ENCODE measurements around the gene PTGDR2.

Gene PTGDR2

DNA sequence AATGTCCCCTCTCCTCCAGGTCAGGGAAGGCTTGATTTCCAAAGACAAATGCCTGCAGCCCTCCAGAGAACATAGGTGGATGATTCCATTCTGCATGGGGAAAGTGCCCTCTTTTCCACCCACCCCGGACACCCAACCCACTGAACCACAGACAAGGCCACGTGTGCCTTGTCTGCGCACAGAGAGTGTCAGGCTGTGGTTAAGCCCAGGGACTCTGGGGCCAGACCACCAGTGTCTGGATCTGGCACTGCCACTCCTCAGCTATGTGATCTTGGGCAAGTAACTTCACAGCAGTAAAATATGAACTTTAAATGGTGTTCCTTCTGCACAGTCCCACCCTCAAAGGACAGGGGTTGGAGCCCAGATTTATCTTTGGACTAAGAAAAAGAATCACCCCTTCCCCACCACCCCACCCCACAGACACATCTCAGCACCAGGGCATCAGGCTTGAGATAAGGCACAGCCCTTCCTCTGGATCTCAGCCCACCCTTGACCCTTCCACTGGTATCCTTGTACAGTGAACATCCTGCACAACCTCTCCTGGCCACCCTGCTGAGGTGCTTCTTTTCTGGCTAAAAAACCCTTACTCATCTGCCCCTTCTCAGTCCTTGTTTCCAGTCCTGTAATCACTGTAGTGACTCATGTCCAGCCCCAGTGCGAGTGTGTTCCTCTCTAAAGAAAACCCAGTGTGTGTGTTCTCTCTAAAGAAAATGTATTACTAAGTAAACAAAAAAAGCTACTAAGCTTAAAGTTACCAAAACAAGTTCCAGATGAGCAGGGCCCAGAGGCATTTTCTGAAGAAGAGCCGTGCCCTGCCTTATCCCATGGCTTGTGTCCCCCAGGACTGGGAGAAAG lies 1.9 kb upstream of the PTGDR2 start:
- no peak for DNase-seq

DNA sequence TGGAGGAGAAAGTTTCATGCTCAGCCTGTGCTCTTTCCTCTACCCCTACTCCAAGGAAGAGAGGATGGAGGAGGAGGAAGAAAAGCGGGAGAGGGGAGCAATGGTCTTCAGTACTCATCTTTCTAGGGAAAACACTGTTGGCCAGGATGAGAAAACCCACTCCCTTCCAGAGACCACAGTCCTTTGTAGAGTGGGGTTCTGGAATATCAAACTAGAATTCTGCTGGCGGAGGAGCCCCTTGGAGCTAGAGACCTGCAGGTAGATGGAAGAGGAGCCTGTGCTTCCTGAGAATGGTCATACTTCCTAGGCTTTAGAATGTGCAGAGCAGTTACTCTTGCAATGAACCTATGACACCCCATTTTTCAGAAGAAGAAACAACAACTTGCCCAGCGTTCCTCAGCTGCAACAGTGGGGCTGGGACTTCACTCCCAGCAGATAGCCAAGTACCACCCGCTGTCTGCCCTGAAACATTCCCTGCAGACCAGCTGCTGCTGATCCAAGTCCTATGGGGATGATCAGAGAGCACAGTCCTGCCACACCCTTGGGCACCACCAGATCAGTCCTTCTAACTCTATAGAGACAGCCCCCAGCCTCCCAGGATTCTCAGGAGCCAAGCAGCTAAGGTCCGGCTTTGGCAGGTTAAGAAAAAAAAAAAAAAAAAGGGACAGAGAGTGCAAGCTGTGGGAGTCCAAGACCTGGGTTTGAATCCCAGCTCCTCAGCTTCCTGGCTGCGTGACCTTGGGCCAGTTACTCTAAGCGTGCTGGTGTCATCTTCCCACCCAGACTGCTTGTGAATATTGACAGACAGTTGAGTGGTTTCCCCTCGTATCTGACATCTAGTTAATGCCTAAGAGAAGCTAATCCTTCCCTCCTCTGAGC lies 664 bp downstream of the PTGDR2 start:
- DNase-seq = no peak

DNA sequence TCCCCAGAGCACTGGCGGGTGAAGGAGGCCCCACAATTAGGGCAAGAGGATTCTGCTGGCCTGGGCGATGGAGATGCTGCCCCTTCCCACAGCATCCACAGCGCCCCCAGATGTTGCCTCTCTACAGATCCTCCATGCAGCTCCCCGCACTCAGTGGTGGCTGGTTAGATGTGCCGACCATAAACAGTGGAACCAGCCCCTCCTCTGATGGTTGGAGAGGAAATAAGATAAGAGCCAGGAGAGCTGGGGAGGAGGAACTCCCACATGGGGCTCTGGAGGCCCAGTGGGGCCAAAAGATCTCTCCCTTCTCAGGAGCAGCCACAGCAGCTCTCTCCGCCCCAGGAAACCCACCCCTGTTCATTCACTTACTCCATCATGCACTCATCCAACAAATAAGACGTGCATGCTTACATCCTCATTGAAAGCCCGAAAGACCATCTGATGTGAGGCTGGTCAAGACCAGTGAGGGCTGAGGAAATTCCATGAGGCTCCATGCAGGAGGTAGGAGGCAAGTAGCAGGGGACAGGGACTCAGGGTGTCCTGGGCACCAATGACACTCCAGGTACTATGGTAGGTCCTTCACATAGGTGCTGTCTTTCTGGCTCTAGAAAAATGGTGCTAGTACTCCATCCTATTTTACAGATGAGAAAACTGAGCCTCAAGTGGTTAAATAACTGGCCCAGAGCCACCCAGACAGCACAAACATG lies 1.5 kb downstream of the PTGDR2 start:
- DNase-seq = no peak

DNA sequence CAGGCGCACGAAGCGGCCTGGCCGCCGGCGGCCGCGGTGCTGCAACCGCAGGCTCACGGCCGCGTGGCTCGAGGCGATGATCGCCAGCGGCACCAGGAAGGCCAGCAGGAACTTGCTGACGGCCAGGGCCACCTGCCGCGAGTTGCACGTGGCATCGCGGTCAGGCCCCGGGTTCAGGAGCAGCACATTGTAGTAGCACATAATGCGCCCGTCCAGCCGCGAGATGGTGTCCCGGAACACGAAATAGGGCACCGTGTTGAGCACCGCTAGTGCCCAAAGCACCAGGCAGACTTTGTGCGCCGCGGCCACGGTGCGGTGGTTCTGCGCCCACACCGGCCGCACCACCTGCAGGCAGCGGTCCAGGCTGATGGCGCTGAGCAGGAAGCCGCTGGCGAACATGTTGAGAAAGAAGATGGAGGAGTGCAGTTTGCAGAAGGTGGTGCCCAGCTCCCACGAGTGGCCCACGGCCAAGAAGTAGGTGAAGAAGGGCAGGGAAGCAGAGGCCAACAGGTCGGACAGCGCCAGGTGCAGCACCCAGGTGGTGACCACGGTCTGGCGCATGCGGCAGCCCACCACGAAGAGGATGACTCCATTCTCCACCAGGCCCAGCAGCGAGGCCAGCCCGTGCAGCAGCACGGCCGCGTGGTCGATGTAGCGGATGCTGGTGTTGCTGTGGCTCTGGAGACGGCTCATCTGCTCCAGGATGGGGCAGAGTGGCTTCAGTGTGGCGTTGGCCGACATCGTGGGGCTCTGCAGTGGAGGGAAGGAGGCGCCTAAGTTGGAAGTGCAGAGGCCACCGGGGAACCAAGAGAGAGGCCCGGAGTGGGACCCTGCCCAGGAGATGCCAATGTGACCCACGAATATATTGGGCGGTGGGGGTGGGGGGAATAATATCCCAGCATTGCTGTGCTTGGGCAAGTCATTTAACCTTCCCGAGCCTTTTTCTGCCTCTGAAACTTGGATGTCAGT lies 2.5 kb downstream of the PTGDR2 start:
- DNase-seq = no peak

DNA sequence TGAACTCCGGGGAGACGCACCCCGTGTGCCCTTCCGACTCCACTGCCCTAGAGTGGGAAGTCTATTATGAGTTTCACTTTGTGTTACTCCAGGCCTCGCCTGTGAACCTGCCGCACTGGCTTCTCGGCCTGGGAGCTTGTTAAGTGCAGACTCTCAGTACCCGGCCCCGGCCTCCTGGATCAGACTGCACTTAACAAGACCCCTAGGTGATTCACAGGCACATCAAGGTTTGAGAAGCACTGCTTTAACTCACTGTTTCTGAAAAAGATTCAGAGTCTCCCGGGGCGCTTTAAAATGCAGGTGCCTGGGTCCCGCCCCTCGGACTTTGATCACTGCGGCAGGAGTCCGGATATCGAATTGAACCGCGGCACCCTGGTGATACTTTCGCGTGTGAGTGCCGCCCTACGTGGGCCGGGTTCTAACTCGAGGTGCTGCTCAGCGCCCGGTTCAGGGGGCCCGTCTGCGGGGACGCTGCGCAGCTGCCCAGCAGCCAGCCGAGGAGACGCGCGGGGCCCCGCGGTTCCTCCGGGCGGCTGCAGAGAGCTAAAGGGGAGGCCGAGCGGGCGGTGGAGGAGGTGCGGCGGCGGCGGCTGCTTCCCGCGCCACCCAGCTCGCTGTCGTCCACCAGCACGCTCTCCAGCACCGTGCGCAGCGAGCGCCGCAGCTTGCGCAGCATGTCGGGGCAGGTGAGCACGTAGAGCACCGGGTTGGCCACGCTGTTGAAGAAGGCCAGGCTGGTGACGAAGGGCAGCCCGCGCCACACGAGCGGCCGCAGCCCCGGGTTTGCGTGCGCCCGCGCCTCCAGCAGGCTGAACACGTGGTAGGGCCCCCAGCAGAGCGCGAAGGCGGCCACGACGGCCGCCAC lies 3.4 kb downstream of the PTGDR2 start:
- no peak for DNase-seq

DNA sequence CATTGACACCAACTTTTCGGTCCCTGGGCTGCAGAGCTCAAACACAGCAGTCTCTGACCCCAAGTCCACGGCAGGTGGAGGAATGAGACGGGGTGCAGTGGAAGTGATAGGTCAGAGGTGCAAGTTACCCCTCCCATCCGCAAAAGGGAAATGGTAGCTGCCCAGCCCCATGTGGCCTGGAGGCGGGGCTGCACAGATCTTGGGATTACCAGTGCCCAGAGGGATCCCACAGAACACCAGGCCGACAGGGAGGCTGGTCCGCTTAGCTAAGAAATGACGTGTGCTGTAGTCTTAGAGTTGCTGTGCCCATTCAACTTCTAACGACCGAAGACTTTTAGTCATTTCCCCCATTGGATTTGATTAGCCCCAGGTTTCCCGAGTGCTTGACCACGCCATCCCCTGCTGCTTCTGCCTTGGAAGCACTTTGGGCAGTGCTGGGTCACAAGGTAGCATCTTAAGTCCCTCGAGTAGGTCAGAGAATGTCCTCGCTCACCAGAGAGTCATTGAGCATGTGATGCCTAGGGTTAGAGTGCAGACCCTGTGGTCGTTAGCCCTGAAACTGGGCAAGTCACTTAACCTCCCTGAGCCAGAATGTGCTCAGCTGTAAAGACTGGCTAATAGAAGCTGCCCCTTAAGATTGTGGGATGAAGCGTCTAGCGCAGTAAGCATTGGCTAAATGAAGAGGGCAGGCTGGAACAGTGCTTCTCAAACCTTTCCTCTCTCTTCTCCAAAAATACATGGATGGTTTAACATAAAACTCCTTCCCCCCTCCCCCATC lies 4.2 kb downstream of the PTGDR2 start:
- no peak for DNase-seq

DNA sequence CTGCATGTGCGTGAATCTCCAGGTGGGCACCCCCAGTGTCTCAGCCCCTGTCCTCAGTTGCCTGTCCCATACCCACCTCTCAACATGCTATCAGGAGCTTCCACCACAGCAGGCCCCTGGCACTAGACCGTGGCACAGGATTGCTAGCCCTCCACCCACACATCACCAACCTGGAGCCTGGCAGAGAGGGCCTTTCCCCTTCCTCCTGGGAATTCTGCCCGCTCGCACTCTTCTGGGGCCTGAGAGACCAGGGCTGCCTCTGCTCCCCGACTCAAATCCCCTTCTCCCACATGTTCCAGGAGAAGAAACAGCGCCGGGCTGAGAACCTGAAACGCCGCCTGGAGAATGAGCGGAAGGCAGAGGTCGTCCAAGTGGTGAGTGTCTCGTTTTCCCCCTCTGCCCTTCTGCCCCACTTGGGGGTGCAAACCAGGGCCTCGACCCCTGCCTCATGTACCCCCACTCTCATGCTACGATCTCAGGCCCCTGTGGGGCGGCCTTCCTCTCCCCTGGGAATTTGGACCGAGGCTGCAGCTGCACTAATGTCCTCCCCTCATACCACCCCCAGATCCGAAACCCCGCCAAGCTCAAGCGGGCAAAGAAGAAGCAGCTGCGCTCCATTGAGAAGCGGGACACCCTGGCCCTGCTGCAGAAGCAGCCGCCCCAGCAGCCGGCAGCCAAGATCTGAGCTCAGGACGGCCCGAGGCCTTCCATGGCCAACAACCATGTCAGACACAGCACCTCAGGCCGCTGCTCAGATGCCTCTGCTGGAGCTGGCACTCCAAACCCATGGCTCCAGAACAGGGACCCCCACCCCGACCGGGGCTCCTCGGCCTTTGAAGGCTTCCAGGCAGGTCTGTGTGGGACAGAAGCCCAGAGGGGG lies 5.9 kb downstream of the PTGDR2 start:
- DNase-seq = no peak

DNA sequence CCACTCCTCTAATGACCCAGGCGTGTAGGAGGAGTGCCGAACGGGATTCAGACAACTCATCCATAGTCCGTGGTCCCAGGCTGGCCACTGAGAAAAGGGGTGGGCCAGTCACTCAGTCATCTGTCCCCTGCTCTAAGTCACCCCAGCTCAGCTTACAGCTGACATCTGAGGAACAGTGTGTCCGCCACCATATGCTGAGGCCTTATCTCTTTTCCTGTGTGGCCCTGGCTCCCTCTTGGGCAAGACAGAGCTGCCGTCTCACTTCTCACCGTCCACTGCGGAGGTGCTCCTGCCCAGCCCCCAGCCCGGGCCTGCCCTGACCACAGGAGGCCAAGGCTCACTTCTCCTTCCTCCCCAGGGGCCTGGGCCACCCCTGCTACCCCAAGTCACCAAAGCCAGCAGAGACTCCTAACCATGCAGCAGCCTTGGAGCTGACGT lies 7.0 kb downstream of the PTGDR2 start:
- no peak for DNase-seq

DNA sequence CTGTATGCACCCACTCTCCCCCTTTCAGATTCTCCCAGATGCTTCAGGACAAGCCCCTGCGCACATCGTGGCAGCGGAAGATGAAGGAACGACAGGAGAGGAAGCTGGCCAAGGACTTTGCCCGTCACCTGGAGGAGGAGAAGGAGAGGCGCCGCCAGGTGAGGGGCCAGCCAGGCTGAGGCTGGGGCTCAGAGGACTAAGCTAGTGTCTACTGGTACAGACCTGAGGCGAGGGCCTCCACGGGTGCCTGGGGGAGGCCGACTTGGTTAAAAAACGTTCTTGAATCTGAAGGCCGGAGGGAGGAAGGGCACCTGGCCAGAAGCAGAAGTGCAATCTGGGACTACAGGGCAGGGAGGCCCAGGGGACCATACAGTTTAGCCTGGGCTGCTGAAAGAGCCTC lies 7.9 kb downstream of the PTGDR2 start:
- no peak for DNase-seq

DNA sequence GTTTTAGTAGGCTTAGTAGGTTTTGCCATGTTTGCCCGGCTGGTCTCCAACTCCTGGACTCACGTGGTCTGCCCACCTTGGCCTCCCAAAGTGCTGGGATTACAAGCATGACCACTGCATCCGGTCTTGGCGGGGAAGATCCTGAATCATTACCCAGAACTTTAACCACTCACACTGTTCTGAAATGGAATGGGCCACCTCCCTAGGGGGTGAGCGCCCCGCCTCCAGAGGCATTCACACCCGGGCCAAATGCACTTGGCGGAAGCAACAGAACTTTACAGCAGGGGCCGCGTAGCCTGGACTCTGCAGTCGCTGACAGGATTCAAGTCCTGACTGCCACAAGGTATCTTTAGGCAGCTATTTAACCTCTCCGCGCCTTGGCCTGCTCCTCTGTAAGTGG lies 8.5 kb downstream of the PTGDR2 start:
- DNase-seq = no peak

DNA sequence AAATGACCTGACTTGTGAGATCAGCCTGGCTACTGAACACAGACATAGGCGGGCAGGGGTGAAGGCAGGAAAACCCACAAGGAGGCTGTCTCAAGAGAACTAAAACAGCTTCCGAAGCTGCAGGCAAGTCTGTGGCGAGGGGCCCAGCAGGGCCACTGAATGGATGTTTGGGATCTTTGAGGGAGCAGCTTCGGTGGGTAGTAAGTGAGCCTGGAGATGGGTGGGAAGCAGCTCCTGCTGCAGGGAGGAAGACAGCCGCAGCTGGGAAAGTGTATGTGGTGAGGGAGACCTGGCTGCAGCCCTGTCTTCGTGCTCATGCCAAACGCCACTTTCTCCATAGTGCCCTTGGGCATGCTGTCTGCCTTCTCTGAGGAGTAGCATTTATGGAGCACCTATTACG lies 10.4 kb downstream of the PTGDR2 start:
- no peak for DNase-seq

DNA sequence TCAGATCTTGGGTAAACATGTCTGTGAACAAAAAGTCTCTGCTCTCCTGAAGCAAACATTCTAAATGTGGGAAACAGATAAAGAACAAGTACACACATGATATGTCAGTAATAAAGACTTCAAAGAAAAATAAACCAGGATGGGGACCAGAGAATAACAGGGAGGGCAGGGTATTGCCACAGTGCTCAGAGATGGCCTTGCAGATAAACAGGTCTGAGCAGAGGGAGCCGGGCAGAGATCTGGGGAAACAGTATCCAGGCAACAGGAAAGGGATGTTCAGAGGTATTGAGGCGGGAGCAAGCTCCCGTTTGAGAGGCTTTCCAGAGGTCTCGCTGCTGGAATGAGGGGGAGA lies 10.9 kb downstream of the PTGDR2 start:
- DNase-seq = no peak

DNA sequence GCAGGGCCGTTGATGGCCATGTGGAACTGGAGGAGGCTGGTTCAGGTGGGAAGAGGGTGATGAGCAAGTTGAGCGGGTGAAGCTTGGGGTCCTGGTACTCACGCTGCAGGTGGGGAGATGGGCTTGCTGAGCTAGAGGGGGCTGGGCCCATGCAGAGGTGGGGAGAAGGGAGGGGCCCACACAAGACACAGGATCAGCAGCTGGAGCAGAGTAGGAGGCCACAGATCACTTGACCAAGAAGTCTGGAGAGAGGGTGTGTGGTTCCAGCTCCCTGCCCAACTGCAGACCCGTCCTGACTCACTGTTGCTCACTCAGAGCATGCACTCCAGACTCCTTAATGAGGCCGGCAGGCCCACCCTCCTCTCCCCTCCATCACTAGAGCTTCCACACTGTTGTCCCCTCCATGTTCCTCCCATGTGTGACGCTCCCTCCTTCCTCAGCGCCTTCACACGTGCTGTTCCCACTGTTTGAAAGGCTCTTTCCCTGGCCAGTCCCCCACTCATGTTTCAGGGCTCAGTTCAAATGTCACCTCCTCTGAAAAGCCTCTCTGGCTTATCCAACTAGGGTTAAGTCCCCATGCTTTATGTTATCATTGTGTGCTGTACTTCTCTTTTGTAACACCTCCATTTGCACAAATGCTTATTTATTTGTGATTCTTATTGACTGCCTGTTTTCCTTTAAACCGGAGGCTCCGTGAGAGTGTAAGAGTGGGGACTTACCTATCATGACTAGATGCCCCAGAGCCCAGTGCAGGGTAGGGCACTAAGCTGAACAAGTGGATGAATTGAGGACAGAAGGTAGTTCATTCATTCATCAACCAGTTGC lies 11.5 kb downstream of the PTGDR2 start:
- DNase-seq = no peak

DNA sequence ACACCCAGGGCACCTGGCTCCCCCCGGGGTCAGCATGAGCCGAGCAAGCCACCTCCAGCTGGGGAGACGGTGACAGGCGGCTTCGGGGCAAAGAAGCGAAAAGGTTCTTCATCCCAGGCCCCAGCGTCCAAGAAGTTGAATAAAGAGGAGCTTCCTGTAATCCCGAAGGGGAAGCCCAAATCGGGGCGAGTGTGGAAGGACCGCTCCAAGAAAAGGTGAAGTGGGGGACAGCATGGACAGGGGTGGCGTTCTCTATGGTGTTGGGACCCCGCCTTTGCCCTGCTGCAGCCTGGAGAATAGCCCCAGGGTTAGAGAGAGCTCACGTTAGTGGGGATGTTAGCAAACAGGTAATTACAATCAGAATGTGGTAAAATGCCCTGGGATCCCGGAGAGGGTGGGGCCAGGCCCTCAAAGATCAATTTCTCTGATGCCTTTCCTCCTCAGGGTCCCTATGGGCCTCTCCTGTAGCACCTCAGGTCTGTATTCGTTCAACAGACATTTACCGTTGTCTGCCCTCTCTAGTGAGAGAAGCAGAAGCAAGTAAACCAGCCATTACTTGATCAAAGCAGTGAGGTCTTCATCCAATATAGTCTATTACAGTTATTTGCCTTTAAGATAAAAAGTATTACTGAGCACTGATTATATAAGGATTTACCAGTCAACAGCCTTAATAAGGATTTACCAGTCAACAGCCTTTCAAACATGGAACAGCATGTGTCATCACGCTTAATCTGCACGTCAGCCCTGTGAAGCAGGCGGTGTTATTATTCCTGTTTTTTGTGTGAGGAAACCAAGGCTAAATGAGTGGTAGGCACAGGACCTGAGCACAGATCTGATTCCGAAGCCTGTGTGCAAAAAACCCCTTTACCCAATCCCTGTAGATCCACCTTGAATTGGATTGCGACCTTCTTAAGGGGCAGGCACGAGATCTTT lies 12.8 kb downstream of the PTGDR2 start:
- no peak for DNase-seq

DNA sequence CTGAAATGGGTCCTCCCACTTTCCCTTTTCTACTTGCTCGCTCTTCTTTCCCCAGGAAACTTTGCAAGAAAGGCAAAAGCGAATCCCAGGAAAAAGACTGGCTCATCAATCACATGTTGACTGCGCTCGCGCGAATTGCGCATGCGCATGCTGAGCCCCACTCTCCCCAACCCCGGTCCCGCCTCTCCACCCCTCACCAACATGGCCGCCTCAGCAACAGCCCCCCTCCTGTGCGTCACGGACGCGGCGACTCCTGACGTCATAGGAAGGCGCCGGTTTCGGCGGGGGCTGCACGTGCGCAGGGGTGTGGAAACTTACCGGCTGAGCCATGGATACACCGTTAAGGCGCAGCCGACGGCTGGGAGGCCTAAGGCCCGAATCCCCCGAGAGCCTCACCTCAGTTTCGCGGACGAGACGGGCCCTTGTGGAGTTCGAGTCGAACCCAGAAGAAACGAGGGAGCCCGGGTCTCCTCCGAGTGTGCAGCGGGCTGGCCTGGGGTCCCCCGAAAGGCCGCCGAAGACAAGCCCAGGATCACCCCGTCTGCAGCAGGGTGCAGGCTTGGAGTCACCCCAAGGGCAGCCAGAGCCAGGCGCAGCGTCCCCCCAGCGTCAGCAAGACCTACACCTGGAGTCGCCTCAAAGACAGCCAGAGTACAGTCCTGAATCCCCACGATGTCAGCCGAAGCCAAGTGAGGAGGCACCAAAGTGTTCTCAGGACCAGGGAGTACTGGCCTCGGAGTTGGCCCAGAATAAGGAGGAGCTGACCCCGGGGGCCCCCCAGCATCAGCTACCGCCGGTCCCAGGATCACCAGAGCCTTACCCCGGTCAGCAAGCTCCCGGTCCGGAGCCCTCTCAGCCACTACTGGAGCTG lies 13.7 kb downstream of the PTGDR2 start, which contains the start of gene CCDC86:
Gene CCDC86, plus strand, starts transcription at position 317 of the 871 bp plus-strand sequence. Its CDS starts 12 bp downstream, at position 329.
- DNase-seq = peak; percentile 77
